ENCODE results near the gene DYNLT4.

GRCh38 chr1:44808063-44808937 is 1.1 kb upstream of the DYNLT4 start, which contains the start of gene BTBD19:
- TF ChIP-seq CTCF (IDR thresholded peaks at IDR 0.05) (no peak), POLR2A (IDR thresholded peaks at IDR 0.05) (no peak)
